ENCODE results near the gene COL9A3. TPM values are rescaled to one million over a fixed set of nuclear protein-coding genes. Genes with fewer than 3 reads are reported as not detected.
"Not testable (repeated sequence)": the region's sequence is repeated elsewhere in the genome, so short reads cannot be mapped to it uniquely, and the experiment has no call there.

Gene COL9A3
- total and polyA plus RNA-seq, 2 of the 8 experiments (the other 6 are each of a cell fraction or from before 2014, with no cell fraction given), result 21.7 to 80.1 TPM

- not testable (repeated sequence) for H2BK5ac ChIP-seq (ENCODE audit: low read depth, low read length); H3K23ac ChIP-seq (ENCODE audit: insufficient read length); DNase-seq (ENCODE audit: low read depth in 1 of 2, low spot score in 2 of 2); H3K4me2 ChIP-seq (ENCODE audit: insufficient read depth in 1 of 2, low read depth in 2 of 2, low read length in 2 of 2); H2BK12ac ChIP-seq (ENCODE audit: low read depth, low read length); H4K5ac ChIP-seq (ENCODE audit: insufficient read length, low read depth, low read length); H4K91ac ChIP-seq (replicated peaks; ENCODE audit: insufficient read length, low read length); H2AFZ ChIP-seq (ENCODE audit: low read length); H2BK15ac ChIP-seq (ENCODE audit: low read length); H3K18ac ChIP-seq (ENCODE audit: extremely low read depth, low read length); H2BK20ac ChIP-seq (ENCODE audit: low read length); H3K79me2 ChIP-seq (ENCODE audit: control insufficient read depth in 1 of 2, insufficient read depth in 2 of 2, low read length in 2 of 2); H4K20me1 ChIP-seq (replicated peaks in 1 of 2; ENCODE audit: control insufficient read depth in 1 of 2, insufficient read depth in 2 of 2, low read length in 2 of 2); H3K56ac ChIP-seq (replicated peaks; ENCODE audit: insufficient read length, low read depth, low read length); H3K4me3 ChIP-seq (ENCODE audit: extremely low read depth in 1 of 4, insufficient read depth in 2 of 4, low read depth in 3 of 4, low read length in 4 of 4); FAIRE-seq; H4K8ac ChIP-seq (ENCODE audit: extremely low read depth, insufficient read depth, low read length); H3K79me1 ChIP-seq (ENCODE audit: low read depth, low read length); H3K4ac ChIP-seq (replicated peaks; ENCODE audit: insufficient read length, low read depth, low read length); H3K9ac ChIP-seq (replicated peaks in 1 of 4; ENCODE audit: extremely low read depth in 1 of 4, low read depth in 3 of 4, low read length in 3 of 4); H2BK120ac ChIP-seq (replicated peaks; ENCODE audit: low read depth, low read length); H3K27ac ChIP-seq (ENCODE audit: low read depth, low read length); H2AK5ac ChIP-seq (ENCODE audit: low read depth, low read length); H3K4me1 ChIP-seq (replicated peaks in 1 of 4; ENCODE audit: control insufficient read depth in 3 of 4, insufficient read depth in 4 of 4, low read length in 3 of 4); H3K9me3 ChIP-seq (ENCODE audit: insufficient read depth in 2 of 2, low read depth in 1 of 2, low read length in 1 of 2); H3K23me2 ChIP-seq (ENCODE audit: low read depth, low read length); H3K14ac ChIP-seq (ENCODE audit: insufficient read length); H3K27me3 ChIP-seq (replicated peaks in 1 of 4; ENCODE audit: control insufficient read depth in 3 of 4, extremely low read depth in 1 of 4, insufficient read depth in 3 of 4, low read length in 3 of 4)
- ChIA-PET POLR2A (ENCODE audit: partially characterized antibody) (interaction anchor here (1.1 to 1.5 kb wide), 3 partner anchors 13 to 89 kb away, joined by 3 read pairs; partner anchors contain the start of genes COL9A3, GID8 and TCFL5), CTCF (ENCODE audit: partially characterized antibody) (interaction anchor here (0.6 to 1.5 kb wide), 8 partner anchors 13 to 798 kb away, joined by 3 to 5 read pairs (median 3); partner anchors contain the start of gene TCFL5)
- 95% methylated on average over 7 of the region's 7 CpGs; no CpG with 5 or more reads in 1 of the 2 experiments for WGBS, 2 experiments (ENCODE audit: extremely low coverage in 1 of 2, insufficient coverage in 1 of 2, insufficient read length in 1 of 2, insufficient replicate concordance in 2 of 2, low coverage in 1 of 2, low lambda C conversion rate in 2 of 2, missing lambda C conversion rate in 1 of 2)
- peaks cover 0 to 21% (median 8%) of the 10 kb centered on the region in 4 experiments; a peak in 6 of 8 replicates for H3K36me3 ChIP-seq (ENCODE audit: control insufficient read depth in 2 of 4, insufficient read depth in 4 of 4, low read length in 3 of 4)
These were observed 32.1 kb downstream of the COL9A3 start for GRCh38 chr20:62848917-62849316.

All from H1 (cell line).